GM19025 (cell line): ENCODE results near the gene FAM169A.
"Not testable (repeated sequence)": the region's sequence is repeated elsewhere in the genome, so short reads cannot be mapped to it uniquely, and the experiment has no call there.

ENCODE experiments used
- ATAC-seq: cut with Tn5 transposase; IDR thresholded peaks from one replicate; pipeline ENCODE4 v1.9.1; 2021; ENCODE audit warnings: mild to moderate bottlenecking, low read depth, moderate library complexity; ENCODE audit not compliant: unreplicated experiment

The FAM169A gene

DNA sequence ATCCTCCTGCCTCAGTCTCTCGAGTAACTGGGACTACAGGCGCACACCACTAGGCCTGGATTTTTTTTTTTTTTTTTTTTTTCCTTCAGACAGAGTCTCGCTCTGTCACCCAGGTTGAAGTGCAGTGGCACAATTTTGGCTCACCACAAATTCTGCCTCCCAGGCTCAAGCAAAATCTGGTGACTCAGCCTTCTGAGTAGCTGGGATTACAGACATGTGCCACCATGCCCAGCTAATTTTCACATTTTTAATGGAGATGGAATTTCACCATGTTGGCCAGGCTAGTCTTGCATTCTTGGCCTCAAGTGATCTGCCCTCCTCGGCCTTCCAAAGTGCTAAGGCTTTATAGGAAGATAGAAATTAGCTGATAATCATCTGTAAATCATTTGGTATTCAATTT lies 55.3 kb downstream of the FAM169A start:
- no peak for ATAC-seq

DNA sequence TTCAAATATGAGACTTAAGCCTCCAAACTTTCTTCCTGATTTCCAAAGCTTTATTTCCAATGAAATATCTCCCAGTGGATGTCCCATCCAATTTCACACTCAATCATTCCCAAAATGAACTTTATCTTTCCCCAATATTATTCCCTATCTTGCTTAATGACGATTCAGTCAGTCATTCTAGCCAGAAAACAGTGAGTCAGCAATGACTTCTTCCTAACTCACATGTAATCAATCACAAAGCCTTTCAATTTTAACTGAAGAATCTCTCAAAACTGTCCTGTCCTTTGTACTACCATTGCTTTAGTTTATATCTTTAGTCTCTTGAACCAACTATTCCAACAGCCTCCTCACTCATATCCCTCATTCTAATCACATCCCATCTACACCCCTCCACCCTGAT lies 64.2 kb downstream of the FAM169A start:
- ATAC-seq = no peak

GRCh38 chr5:74801197-74801596 lies 65.0 kb downstream of the FAM169A start:
- ATAC-seq = no peak

DNA sequence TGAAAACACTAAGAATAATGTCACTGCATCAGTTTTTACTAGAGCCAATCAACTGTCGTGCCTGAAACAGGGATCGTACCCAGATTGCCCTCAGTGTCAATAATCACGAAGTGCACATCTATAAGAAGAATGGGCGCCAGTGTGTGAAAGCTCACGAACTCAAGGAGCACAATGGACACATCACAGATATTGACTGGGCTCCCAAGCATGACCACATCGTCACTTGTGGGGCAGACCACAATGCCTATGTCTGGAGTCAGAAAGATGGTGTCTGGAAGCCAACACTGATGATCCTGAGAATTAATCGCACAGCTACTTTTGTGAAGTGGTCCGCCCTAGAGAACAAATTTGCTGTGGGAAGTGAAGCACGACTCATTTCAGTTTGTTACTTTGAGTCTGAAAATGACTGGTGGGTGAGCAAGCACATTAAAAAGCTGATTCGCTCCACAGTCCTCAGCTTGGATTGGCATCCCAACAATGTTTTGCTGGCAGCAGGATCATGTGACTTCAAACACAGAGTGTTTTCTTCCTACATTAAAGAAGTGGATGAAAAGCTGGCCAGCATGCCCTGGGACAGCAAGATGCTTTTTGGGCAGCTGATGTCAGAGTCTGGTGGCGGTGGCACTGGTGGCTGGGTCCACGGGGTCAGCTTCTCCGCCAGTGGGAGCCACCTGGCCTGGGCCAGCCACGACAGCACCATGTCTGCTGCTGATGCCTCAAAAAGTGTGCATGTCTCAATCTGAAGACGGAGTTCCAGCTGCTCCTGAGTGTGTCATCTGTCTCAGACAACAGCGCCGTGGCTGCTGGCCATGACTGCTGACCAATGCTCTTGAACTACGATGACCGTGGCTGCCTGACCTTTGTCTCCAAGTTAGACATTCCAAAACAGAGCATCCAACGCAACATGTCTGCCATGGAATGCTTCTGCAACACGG lies 66.9 kb downstream of the FAM169A start:
- no peak for ATAC-seq

- not testable (repeated sequence) for ATAC-seq
Observed at GRCh38 chr5:74791669-74792068, 74.5 kb downstream of the FAM169A start.

GRCh38 chr5:74787424-74787823 lies 78.8 kb downstream of the FAM169A start:
- ATAC-seq = no peak

- ATAC-seq = no peak
Observed at GRCh38 chr5:74786851-74787250, 79.3 kb downstream of the FAM169A start.

GRCh38 chr5:74778609-74779008 lies 87.6 kb downstream of the FAM169A start:
- ATAC-seq = no peak

DNA sequence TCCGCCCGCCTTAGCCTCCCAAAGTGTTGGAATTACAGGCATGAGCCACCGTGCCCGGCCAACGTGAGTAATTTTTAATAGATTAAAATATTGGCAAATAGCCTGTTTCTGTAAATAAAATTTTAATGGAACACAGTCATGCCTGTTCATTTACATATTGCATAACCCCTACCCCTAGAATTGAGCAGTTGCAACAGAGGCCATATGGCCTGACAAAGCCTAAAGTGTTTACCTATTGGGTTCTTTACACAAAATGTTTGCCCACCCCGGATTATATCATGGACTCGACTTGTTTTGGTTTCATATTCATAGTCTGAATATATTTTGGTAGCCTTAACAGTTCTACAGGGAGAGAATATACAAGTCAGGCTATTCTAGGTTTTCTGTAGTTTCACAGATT lies 93.8 kb downstream of the FAM169A start:
- no peak for ATAC-seq

GRCh38 chr5:74767579-74767913 lies 98.6 kb downstream of the FAM169A start:
- ATAC-seq = peak; percentile 5

DNA sequence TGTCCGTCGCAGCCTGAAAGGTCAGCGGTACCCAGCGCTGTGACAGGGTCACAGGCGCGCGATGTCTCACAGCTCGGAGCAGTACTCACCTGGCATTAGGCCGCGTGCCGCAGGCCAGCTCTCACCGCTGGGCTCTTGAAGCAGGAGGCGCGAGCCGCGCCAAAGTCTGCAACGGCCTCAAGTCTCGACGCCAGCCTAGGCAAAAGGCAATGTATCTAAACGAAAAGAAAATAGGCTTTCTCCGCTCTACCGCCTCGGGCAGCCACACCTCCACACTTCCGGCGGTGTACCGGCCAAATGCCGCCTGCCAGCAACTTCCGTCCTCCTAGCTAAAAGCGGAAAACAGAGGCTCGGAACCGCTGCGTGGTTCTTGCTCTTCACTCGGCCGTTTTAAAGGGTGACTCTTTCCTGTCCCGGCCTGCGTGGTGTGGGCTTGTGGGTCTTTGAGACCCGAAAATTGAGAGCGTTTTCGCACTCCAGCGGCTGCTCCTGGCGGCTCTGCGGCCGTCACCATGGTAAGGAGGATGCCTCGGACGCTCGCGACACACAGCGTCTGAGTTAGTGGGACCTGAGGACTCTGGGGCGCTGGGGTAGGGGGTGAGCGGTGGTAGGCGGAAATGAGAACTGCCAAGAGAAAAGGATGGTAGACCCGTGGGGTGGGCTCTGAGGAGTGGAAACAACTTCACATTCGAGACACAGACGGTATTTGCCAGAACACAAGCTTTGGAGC lies 99.2 kb downstream of the FAM169A start, which contains the start of the genes GFM2 and NSA2:
Gene GFM2 (minus strand): TSS at position 269 of the 730 bp plus-strand sequence. CDS start 3,375 bp downstream, outside the sequence.
Gene NSA2 (plus strand): TSS at position 401 of the 730 bp plus-strand sequence. CDS start 112 bp downstream, at position 513.
- ATAC-seq = peak; percentile 88

DNA sequence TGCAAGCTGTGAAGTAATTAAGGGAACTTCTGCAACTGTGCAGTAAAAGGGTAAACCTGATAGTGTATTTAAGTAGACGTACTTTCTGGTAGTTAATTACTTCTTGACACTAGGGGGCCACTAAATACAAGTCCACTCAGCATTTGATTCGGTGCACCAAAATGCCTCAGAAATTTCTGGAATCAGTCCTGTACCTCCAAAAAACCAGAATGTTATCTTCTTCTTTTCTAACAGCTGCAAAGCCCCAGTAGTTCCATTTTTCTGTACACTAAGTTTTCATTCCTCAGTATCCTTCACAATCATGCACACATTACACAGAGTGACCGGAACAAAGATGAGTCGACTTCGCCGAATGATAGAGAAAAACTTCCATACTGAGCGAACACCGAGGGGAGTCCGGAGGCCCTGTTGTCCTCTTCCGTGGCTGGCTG lies 99.8 kb downstream of the FAM169A start:
- ATAC-seq = peak; percentile 24

DNA sequence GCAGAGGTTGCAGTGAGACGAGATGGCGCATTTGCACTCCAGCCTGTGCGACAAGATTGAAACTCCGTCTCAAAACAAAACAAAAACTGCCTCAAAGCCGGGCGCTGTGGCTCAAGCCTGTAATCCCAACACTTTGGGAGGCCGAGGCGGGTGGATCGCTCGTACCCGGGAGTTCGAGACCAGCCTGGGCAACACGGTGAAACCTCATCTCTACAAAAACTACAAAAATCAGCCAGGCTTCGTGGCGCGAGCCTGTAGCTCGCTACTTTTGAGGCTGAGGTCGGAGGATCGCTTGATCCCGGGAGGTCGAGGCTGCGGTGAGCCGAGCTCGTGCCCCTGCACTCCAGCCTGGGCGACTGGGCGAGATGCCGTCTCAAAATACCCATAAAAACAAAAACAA lies 100.3 kb downstream of the FAM169A start:
- ATAC-seq = no peak

DNA sequence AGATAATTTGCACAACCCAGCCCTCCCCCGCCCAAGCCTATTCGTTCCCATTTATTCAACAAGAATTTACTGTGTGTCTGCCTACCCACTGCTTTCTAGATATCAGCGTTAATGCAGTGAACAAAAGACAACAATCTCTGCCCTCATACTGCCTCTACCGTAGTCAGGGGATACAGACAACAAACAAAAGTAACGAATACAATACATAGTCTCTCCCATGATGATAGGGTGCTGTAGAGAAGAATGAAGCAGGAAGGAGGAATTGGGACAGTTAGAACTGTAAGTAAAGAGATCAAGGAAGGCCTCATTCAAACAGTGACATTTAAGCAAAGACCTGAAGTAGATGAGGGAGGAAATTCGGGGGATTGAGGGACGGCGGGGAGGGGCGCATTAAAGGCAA lies 101.0 kb downstream of the FAM169A start:
- no peak for ATAC-seq

DNA sequence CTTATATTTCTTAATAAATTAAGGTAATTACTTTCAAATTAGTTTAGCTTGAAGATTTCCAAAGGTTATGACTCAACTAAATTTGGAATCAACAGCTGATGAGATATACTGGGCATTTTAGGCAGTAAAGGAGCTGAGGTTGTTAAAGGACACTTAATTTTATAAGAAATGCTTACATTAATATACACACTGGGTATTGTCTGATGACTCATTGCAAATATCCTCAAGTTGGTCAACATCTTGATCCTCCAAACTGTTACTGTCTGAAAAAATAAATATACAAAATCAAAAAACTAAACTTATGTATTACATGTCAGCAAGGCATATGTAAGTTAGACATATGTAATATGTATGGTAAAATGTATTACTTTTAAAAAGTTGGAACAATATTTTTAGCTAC lies 102.7 kb downstream of the FAM169A start:
- no peak for ATAC-seq

GRCh38 chr5:74762599-74762998 lies 103.6 kb downstream of the FAM169A start:
- no peak for ATAC-seq

- ATAC-seq = no peak
Observed at GRCh38 chr5:74761241-74761640, 104.9 kb downstream of the FAM169A start.

DNA sequence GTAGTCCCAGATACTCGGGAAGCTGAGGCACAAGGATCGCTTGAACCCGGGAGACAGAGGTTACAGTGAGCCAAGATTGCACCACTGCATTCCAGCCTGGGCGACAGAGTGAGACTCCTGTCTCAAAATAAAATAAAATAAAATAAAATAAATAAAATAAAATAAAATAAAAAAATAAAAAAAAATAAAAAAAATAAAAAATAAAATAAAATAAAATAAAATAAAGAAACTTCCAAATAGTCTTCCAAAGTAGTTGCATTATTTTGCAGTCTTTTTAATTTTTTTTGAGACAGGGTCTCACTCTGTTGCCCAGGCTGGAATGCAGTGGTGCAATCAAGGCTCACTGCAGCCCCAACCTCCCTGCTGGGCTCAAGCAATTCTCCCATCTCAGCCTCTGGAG lies 117.4 kb downstream of the FAM169A start:
- not testable (repeated sequence) for ATAC-seq

DNA sequence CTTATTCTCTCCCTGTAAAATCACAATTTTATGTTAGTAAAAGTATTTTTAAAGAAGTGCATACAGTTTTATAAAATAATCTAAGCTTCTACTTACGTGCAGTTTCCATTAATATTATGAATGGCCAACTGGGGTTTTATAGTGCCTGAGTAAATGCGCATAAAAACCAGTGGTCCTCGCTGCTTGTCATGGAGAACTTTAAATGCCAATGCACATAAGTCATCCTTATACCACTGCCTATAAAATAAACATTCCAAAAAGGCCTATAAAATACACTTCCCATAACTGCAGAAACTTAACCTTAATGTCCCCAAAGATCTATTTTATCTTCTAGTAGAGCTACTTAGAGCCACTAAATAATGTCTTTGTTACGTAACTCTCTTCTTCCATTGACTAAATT lies 127.8 kb downstream of the FAM169A start:
- no peak for ATAC-seq

- no peak for ATAC-seq
Observed at GRCh38 chr5:74736759-74737158, 129.4 kb downstream of the FAM169A start.
